AG04450 (cell line): ENCODE data around the gene FADD. TPM values are rescaled to one million over a fixed set of nuclear protein-coding genes. Genes with fewer than 3 reads are reported as not detected.

Source experiments
- CTCF ChIA-PET: fragments of 300-600, 350-600 bp; formaldehyde crosslinking; extraction: SDS; loops from one replicate; lab custom pipeline; 2022; ENCODE audit warnings: antibody characterized with exemption, inconsistent platforms; lab: Charles Lee
- POLR2A ChIA-PET: fragments of 350-600 bp; formaldehyde crosslinking; extraction: SDS; loops from one replicate; lab custom pipeline; 2021; ENCODE audit warnings: antibody characterized with exemption, inconsistent platforms; lab: Yijun Ruan, JAX
- DNase-seq: peaks from one replicate; pipeline ENCODE4 v3.0.0-alpha.2; 2011; ENCODE audit warnings: low read depth, low spot score
- H3K27ac ChIP-seq: one replicate; pipeline ENCODE4 v1.5.1; 2012; ENCODE audit warnings: low read depth, low read length, control low read depth
- H3K27me3 ChIP-seq: one replicate; pipeline ENCODE4 v1.6.0; 2012; ENCODE audit warnings: low read length; ENCODE audit not compliant: control insufficient read depth, insufficient read depth
- H3K4me3 ChIP-seq: 2 replicates; pipeline ENCODE4 v1.5.1; 2011; ENCODE audit warnings: mild to moderate bottlenecking, low read depth, low read length, control low read depth
- H3K9me3 ChIP-seq: 2 replicates; pipeline ENCODE4 v1.5.1; 2012; ENCODE audit warnings: low read length; ENCODE audit not compliant: control insufficient read depth, insufficient read depth
- polyA plus RNA-seq: library from polyadenylated mRNA; depleted of rRNA; stranded (reverse); fragments of >200 nt; gene quantifications from 2 replicates; pipeline ENCODE4 v1.2.3, GENCODE V29; 2011
- TF ChIP-seq, protein P1 (sequence below): IDR thresholded peaks from 2 replicates; pipeline ENCODE4 v1.5.1; 2011; ENCODE audit warnings: low read depth, low read length, control low read depth, inconsistent platforms

FADD gene
- polyA plus RNA-seq, 1 experiment = 29.3 TPM

DNA sequence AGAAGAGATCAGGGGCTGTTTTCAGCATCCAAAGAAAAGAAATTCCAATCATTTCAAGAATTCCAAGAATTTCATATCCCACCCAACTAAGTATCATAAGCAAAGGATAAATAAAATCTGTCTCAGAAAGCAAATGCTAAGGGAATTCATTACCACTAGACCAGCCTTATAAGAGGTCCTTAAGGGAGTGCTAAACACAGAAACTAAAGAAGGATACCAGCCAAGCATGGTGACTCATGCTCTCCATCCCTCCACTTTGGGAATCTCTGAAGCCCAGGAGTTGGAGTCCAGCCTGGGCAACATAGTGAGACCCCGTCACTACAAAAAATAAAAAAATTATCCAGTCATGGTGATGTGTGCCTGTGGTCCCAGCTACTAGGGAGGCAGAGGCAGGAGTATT lies 17.8 kb downstream of the FADD start:
- Histone ChIP-seq H3K27ac (no peak overlapping the region), H3K4me3 (no peak overlapping the region), H3K9me3 (no peaks in the 10 kb centered on the region), H3K27me3 (peaks cover 15% of the 10 kb centered on the region)
- CTCF ChIA-PET = interaction anchor here (0.7 kb wide), 1 partner anchor 302 kb away, joined by 3 read pairs; no protein-coding TSS in a partner anchor
- POLR2A ChIA-PET = no interaction called here
- no peak for DNase-seq
- TF ChIP-seq, protein P1, sequence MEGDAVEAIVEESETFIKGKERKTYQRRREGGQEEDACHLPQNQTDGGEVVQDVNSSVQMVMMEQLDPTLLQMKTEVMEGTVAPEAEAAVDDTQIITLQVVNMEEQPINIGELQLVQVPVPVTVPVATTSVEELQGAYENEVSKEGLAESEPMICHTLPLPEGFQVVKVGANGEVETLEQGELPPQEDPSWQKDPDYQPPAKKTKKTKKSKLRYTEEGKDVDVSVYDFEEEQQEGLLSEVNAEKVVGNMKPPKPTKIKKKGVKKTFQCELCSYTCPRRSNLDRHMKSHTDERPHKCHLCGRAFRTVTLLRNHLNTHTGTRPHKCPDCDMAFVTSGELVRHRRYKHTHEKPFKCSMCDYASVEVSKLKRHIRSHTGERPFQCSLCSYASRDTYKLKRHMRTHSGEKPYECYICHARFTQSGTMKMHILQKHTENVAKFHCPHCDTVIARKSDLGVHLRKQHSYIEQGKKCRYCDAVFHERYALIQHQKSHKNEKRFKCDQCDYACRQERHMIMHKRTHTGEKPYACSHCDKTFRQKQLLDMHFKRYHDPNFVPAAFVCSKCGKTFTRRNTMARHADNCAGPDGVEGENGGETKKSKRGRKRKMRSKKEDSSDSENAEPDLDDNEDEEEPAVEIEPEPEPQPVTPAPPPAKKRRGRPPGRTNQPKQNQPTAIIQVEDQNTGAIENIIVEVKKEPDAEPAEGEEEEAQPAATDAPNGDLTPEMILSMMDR = no peak

GRCh38 chr11:70225681-70226177 lies 22.6 kb downstream of the FADD start:
- Histone ChIP-seq H3K9me3 (no peaks in the 10 kb centered on the region; the same call in 1 of the 2 replicates), H3K27ac (no peak overlapping the region), H3K4me3 (no peak overlapping the region), H3K27me3 (peaks cover 11% of the 10 kb centered on the region)
- TF ChIP-seq, protein P1 = no peak
- ChIA-PET CTCF (no interaction called here), POLR2A (no interaction called here)
- no peak for DNase-seq

DNA sequence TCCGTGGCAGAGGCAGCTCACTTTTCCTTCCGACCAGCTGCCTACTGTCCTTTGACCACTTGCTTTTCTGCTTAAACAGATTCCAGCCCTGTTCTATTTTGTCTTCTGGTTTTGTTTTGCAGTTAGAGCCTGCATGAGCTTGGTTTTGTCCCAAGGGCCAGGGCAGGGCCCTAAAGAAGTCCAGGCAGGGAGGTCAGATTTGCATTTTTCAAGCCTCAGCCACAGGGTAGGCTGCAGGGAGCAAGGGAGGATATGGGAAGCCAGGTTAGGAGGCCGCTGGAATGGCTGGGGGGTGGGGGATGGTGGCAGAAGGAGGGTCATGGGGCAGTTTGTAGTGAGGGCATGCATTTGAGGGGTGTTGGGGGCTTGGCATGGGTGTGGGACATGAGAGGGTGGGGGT lies 23.1 kb downstream of the FADD start:
- DNase-seq = no peak

DNA sequence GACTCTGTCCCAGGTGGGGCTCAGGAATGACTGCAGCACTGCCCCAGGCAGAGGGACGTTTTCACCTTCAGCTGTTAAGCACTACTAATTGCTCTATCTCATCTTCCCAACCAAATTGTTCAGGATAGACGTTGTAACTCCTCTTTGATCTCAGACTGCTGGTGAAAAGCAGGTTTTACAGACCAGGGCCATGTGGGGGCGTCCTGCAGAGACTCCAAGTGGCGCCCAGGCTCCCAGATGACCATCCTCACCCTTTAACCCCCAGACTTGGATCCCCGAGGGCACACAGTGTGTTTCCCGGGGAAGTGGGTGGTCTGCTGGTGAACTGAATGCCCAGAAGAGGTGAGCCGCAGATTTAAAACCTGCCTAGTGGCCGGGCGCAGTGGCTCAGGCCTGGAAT lies 23.9 kb downstream of the FADD start:
- H3K27me3 ChIP-seq = peaks cover 13% of the 10 kb centered on the region
- H3K4me3 ChIP-seq = no peak overlapping the region
- H3K27ac ChIP-seq = no peak overlapping the region
- TF ChIP-seq, protein P1 = peak; percentile 28; the same call in 1 of the 2 replicates
- ChIA-PET CTCF (no interaction called here), POLR2A (no interaction called here)
- H3K9me3 ChIP-seq = no peaks in the 10 kb centered on the region; the same call in 1 of the 2 replicates
- DNase-seq = no peak

More for the DNA sequence above, 23.1 kb downstream of the FADD start:
- peaks cover 9% of the 10 kb centered on the region for H3K27me3 ChIP-seq
- TF ChIP-seq, protein P1 = no peak
- ChIA-PET POLR2A (no interaction called here), CTCF (no interaction called here)
- H3K9me3 ChIP-seq = no peaks in the 10 kb centered on the region; the same call in 1 of the 2 replicates
- no peak overlapping the region for H3K27ac ChIP-seq
- H3K4me3 ChIP-seq = no peak overlapping the region

DNA sequence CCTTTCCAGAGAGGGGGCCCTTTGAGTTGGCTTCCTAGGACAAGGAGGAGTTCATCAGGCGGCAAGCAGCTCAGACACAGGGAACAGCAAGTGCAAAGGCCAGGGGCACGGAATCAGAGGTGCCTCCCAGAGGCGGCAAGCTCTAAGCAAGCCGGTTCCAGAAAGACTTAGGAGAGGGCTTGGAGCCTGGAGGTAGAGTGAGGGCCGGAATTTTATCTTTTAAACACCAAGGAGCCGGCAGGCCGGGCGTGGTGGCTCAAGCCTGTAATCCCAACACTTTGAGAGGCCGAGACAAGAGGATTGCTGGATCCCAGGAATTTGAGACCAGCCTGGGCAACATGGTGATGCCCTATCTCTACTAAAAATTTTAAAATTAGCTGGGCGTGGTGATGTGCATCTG lies 26.6 kb downstream of the FADD start:
- Histone ChIP-seq H3K4me3 (no peak overlapping the region), H3K9me3 (peaks cover 3% of the 10 kb centered on the region), H3K27me3 (peaks cover 13% of the 10 kb centered on the region), H3K27ac (no peak overlapping the region)
- ChIA-PET POLR2A (no interaction called here), CTCF (no interaction called here)
- no peak for DNase-seq
- TF ChIP-seq, protein P1 = no peak
